ENCODE measurements around the gene VPS13D.

- TF ChIP-seq, protein P1, sequence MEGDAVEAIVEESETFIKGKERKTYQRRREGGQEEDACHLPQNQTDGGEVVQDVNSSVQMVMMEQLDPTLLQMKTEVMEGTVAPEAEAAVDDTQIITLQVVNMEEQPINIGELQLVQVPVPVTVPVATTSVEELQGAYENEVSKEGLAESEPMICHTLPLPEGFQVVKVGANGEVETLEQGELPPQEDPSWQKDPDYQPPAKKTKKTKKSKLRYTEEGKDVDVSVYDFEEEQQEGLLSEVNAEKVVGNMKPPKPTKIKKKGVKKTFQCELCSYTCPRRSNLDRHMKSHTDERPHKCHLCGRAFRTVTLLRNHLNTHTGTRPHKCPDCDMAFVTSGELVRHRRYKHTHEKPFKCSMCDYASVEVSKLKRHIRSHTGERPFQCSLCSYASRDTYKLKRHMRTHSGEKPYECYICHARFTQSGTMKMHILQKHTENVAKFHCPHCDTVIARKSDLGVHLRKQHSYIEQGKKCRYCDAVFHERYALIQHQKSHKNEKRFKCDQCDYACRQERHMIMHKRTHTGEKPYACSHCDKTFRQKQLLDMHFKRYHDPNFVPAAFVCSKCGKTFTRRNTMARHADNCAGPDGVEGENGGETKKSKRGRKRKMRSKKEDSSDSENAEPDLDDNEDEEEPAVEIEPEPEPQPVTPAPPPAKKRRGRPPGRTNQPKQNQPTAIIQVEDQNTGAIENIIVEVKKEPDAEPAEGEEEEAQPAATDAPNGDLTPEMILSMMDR (IDR thresholded peaks at IDR 0.05): no peak
- no peak for TF ChIP-seq POLR2A (IDR thresholded peaks at IDR 0.05)
Measured at GRCh38 chr1:12511516-12512468, 282.0 kb downstream of the VPS13D start.

Measured in right lobe of liver (tissue), 4 donors.